Activated CD4-positive, alpha-beta memory T cell treated with anti-CD3 and anti-CD28 coated beads, Interleukin-2, amount 10 ng/mL, durations not matched to agents 7 days and 5 days (primary cell): Measurements from ENCODE around the gene DPEP1. TPM values are rescaled to one million over a fixed set of nuclear protein-coding genes. Genes with fewer than 3 reads are reported as not detected.

Source experiments
- CTCF ChIA-PET: fragments of 350-600 bp; sonication (Branson Sonifier 250); formaldehyde crosslinking; loops from one replicate; lab custom pipeline; 2021; ENCODE audit warnings: antibody characterized with exemption, inconsistent platforms; lab: Charles Lee
- POLR2A ChIA-PET: fragments of 350-600 bp; sonication (Branson Sonifier 250); formaldehyde crosslinking; loops from one replicate; lab custom pipeline; 2021; ENCODE audit warnings: antibody characterized with exemption; lab: Charles Lee
- DNase-seq: peaks from one replicate; pipeline ENCODE4 v3.0.0-alpha.2; 2020
- H3K27ac Mint-ChIP-seq: one replicate; pipeline ENCODE4 v1.8.0; 2021; ENCODE audit warnings: mild to moderate bottlenecking, mixed read lengths
- H3K27me3 Mint-ChIP-seq: one replicate; pipeline ENCODE4 v1.8.0; 2021; ENCODE audit warnings: mixed read lengths
- H3K36me3 Mint-ChIP-seq: one replicate; pipeline ENCODE4 v1.8.0; 2021; ENCODE audit warnings: low read depth, mixed read lengths
- H3K4me1 Mint-ChIP-seq: one replicate; pipeline ENCODE4 v1.8.0; 2021; ENCODE audit warnings: mixed read lengths
- H3K4me3 Mint-ChIP-seq: one replicate; pipeline ENCODE4 v1.8.0; 2021; ENCODE audit warnings: mild to moderate bottlenecking, mixed read lengths
- H3K9me3 Mint-ChIP-seq: one replicate; pipeline ENCODE4 v1.8.0; 2021; ENCODE audit warnings: mixed read lengths
- total RNA-seq, 2 experiments: library from RNA; stranded (reverse); gene quantifications; one replicate each; pipeline ENCODE4 v1.2.3, GENCODE V29; 2021

The DPEP1 gene
- total RNA-seq, 2 experiments from 2014 or later = not detected

GRCh38 chr16:89572485-89573205 lies 40.8 kb upstream of the DPEP1 start:
- POLR2A ChIA-PET = interaction anchor here (1.4 kb wide), 1 partner anchor 11 kb away, joined by 4 read pairs; no protein-coding TSS in a partner anchor

GRCh38 chr16:89573826-89574680 lies 39.4 kb upstream of the DPEP1 start:
- no peaks in the 10 kb centered on the region for H3K36me3 Mint-ChIP-seq
- no peak for DNase-seq
- H3K4me3 Mint-ChIP-seq = peak overlapping the region; percentile 6
- no peaks in the 10 kb centered on the region for H3K9me3 Mint-ChIP-seq
- ChIA-PET POLR2A (interaction anchor here (0.9 kb wide), 1 partner anchor 9 kb away, joined by 4 read pairs; no protein-coding TSS in a partner anchor), CTCF (interaction anchor here (0.7 kb wide), 1 partner anchor 97 kb away, joined by 3 read pairs; no protein-coding TSS in a partner anchor)
- H3K4me1 Mint-ChIP-seq = peaks cover 14% of the 10 kb centered on the region
- no peak overlapping the region for H3K27ac Mint-ChIP-seq
- peaks cover 22% of the 10 kb centered on the region for H3K27me3 Mint-ChIP-seq

More at GRCh38 chr16:89572485-89573205, 40.8 kb upstream of the DPEP1 start:
- H3K27me3 Mint-ChIP-seq = peaks cover 20% of the 10 kb centered on the region
- no peak overlapping the region for H3K4me3 Mint-ChIP-seq
- DNase-seq = no peak
- CTCF ChIA-PET = no interaction called here
- H3K27ac Mint-ChIP-seq = no peak overlapping the region
- no peaks in the 10 kb centered on the region for H3K36me3 Mint-ChIP-seq
- no peaks in the 10 kb centered on the region for H3K9me3 Mint-ChIP-seq
- peaks cover 14% of the 10 kb centered on the region for H3K4me1 Mint-ChIP-seq

- ChIA-PET CTCF (no interaction called here), POLR2A (interaction anchor here (0.9 to 1.5 kb wide), 2 partner anchors 9 to 11 kb away, joined by 4 to 6 read pairs; no protein-coding TSS in a partner anchor)
- Mint-ChIP-seq H3K36me3 (no peaks in the 10 kb centered on the region), H3K4me1 (peaks cover 14% of the 10 kb centered on the region), H3K9me3 (no peaks in the 10 kb centered on the region), H3K27me3 (peaks cover 22% of the 10 kb centered on the region), H3K4me3 (peak overlapping the region; percentile 17), H3K27ac (no peak overlapping the region)
- DNase-seq = peak; percentile 70
Observed at GRCh38 chr16:89574681-89575246, 38.7 kb upstream of the DPEP1 start.

- Mint-ChIP-seq H3K27me3 (peaks cover 22% of the 10 kb centered on the region), H3K4me1 (peaks cover 14% of the 10 kb centered on the region), H3K4me3 (peak within 1 kb of the TSS; percentile 17), H3K27ac (no peak within 1 kb of the TSS), H3K36me3 (no peaks in the 10 kb centered on the region), H3K9me3 (no peaks in the 10 kb centered on the region)
- no peak for DNase-seq
- ChIA-PET POLR2A (interaction anchor here (1.5 kb wide), 1 partner anchor 11 kb away, joined by 6 read pairs; no protein-coding TSS in a partner anchor), CTCF (interaction anchor here (1.4 kb wide), 1 partner anchor 93 kb away, joined by 3 read pairs; no protein-coding TSS in a partner anchor)
Observed at GRCh38 chr16:89575247-89576152, 37.9 kb upstream of the DPEP1 start, which contains the start of gene CPNE7. Gene CPNE7, plus strand, starts transcription at chr16:89575758. Its CDS starts 140 bp downstream, at chr16:89575898.

- Mint-ChIP-seq H3K36me3 (no peaks in the 10 kb centered on the region), H3K27ac (no peak overlapping the region), H3K9me3 (no peaks in the 10 kb centered on the region), H3K4me3 (no peak overlapping the region), H3K4me1 (peaks cover 14% of the 10 kb centered on the region), H3K27me3 (peaks cover 22% of the 10 kb centered on the region)
- ChIA-PET CTCF (interaction anchor here (1.4 kb wide), 1 partner anchor 92 kb away, joined by 3 read pairs; no protein-coding TSS in a partner anchor), POLR2A (interaction anchor here (1.5 kb wide), 1 partner anchor 12 kb away, joined by 6 read pairs; no protein-coding TSS in a partner anchor)
- no peak for DNase-seq
Observed at GRCh38 chr16:89576153-89577054, 37.0 kb upstream of the DPEP1 start.

GRCh38 chr16:89577055-89577759 lies 36.2 kb upstream of the DPEP1 start:
- Mint-ChIP-seq H3K27me3 (peaks cover 20% of the 10 kb centered on the region), H3K27ac (no peak overlapping the region), H3K9me3 (no peaks in the 10 kb centered on the region), H3K36me3 (no peaks in the 10 kb centered on the region), H3K4me1 (peaks cover 8% of the 10 kb centered on the region), H3K4me3 (no peak overlapping the region)
- no peak for DNase-seq
- POLR2A ChIA-PET = no interaction called here
- CTCF ChIA-PET = no interaction called here

- Mint-ChIP-seq H3K27me3 (peaks cover 10% of the 10 kb centered on the region), H3K4me1 (no peaks in the 10 kb centered on the region), H3K36me3 (no peaks in the 10 kb centered on the region), H3K9me3 (no peaks in the 10 kb centered on the region), H3K4me3 (no peak overlapping the region), H3K27ac (no peak overlapping the region)
- no peak for DNase-seq
- ChIA-PET CTCF (no interaction called here), POLR2A (no interaction called here)
Observed at GRCh38 chr16:89579351-89579750, 34.1 kb upstream of the DPEP1 start.

GRCh38 chr16:89581045-89581695 lies 32.3 kb upstream of the DPEP1 start:
- H3K27ac Mint-ChIP-seq = no peak overlapping the region
- DNase-seq = no peak
- H3K36me3 Mint-ChIP-seq = no peaks in the 10 kb centered on the region
- H3K4me1 Mint-ChIP-seq = no peaks in the 10 kb centered on the region
- ChIA-PET CTCF (no interaction called here), POLR2A (no interaction called here)
- peaks cover 7% of the 10 kb centered on the region for H3K27me3 Mint-ChIP-seq
- H3K4me3 Mint-ChIP-seq = no peak overlapping the region
- H3K9me3 Mint-ChIP-seq = no peaks in the 10 kb centered on the region

- no peak for DNase-seq
- POLR2A ChIA-PET = no interaction called here
- CTCF ChIA-PET = no interaction called here
Observed at GRCh38 chr16:89581861-89582563, 31.4 kb upstream of the DPEP1 start.

GRCh38 chr16:89582614-89583196 lies 30.7 kb upstream of the DPEP1 start:
- ChIA-PET CTCF (no interaction called here), POLR2A (no interaction called here)
- H3K9me3 Mint-ChIP-seq = no peaks in the 10 kb centered on the region

More at GRCh38 chr16:89581861-89582563, 31.4 kb upstream of the DPEP1 start:
- H3K27me3 Mint-ChIP-seq = peaks cover 7% of the 10 kb centered on the region
- H3K27ac Mint-ChIP-seq = no peak overlapping the region
- no peaks in the 10 kb centered on the region for H3K9me3 Mint-ChIP-seq
- H3K4me3 Mint-ChIP-seq = no peak overlapping the region
- no peaks in the 10 kb centered on the region for H3K4me1 Mint-ChIP-seq
- no peaks in the 10 kb centered on the region for H3K36me3 Mint-ChIP-seq

More at GRCh38 chr16:89582614-89583196, 30.7 kb upstream of the DPEP1 start:
- Mint-ChIP-seq H3K27ac (no peak overlapping the region), H3K27me3 (peaks cover 2% of the 10 kb centered on the region), H3K4me3 (no peak overlapping the region), H3K4me1 (no peaks in the 10 kb centered on the region), H3K36me3 (no peaks in the 10 kb centered on the region)
- no peak for DNase-seq
